ENCODE measurements around the gene ZNF20.

DNA sequence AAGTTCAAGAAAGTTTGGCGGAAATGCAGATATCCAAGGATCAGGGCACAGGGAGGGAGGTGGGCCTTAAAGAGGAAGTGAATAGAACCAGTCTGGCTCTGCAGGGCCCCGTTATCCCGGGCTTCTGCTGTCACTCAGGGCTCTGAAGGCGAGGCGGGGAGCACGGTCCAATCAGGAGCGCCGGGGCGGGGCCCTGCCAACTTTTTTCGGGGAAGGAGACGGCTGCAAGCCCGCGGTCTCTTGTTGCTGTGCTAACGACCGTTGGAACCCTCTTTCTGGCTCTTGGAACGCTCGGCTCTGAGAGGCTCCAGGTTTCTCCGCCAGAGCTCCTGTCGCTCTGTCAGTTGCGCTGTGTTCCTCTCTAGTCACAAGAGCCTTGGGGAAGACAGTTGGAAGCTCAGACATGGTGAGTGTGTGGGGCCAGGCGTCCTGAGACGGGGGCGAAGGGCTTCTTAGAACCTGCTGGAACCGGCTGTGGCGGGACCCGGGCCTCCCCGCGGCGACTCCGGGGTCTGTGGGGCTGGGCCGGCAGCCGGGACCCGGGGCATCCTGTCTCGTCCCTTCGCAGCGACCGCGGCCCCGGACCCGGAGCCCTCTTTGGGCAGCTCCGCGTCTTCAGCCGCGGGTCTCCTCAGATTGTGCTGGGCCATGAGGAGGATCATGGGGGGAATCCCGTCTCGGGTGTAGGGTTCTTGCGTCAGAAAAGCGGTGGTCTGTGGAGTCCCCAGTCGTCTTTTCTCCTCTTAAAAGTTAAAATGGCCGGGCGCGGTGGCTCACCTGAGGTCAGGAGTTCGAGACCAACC is 47.9 kb downstream of the ZNF20 start:
- TF ChIP-seq ZBTB7A (IDR thresholded peaks at IDR 0.05; ENCODE audit: low read depth) (no peak), RAD21 (IDR thresholded peaks at IDR 0.05; ENCODE audit: low read depth) (no peak), NFIC (IDR thresholded peaks at IDR 0.05) (no peak), EP300 (IDR thresholded peaks at IDR 0.05; ENCODE audit: borderline replicate concordance) (no peak), YY1 (IDR thresholded peaks at IDR 0.05; ENCODE audit: low read depth) (no peak)
- TF ChIP-seq, protein P1, sequence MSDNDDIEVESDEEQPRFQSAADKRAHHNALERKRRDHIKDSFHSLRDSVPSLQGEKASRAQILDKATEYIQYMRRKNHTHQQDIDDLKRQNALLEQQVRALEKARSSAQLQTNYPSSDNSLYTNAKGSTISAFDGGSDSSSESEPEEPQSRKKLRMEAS (IDR thresholded peaks at IDR 0.05) = no peak

Data from Ishikawa (cell line).